ENCODE results near the gene FARS2.

GRCh38 chr6:5250451-5250850 lies 10.9 kb upstream of the FARS2 start:
- TF ChIP-seq, protein P1, sequence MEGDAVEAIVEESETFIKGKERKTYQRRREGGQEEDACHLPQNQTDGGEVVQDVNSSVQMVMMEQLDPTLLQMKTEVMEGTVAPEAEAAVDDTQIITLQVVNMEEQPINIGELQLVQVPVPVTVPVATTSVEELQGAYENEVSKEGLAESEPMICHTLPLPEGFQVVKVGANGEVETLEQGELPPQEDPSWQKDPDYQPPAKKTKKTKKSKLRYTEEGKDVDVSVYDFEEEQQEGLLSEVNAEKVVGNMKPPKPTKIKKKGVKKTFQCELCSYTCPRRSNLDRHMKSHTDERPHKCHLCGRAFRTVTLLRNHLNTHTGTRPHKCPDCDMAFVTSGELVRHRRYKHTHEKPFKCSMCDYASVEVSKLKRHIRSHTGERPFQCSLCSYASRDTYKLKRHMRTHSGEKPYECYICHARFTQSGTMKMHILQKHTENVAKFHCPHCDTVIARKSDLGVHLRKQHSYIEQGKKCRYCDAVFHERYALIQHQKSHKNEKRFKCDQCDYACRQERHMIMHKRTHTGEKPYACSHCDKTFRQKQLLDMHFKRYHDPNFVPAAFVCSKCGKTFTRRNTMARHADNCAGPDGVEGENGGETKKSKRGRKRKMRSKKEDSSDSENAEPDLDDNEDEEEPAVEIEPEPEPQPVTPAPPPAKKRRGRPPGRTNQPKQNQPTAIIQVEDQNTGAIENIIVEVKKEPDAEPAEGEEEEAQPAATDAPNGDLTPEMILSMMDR (IDR thresholded peaks at IDR 0.05) = no peak
- no peak for TF ChIP-seq EZH2 (IDR thresholded peaks at IDR 0.05; ENCODE audit: borderline replicate concordance, insufficient read depth, low read depth, low read length, poor library complexity, severe bottlenecking)
